CD4-positive, alpha-beta T cell treated with Interferon gamma for 1 hour (primary cell): ENCODE measurements around the gene TNP2.

Experiments used
- DNase-seq: peaks from one replicate; pipeline ENCODE4 v3.0.0-alpha.2; 2020

TNP2 gene

GRCh38 chr16:11254913-11255736, 14.0 kb downstream of the TNP2 start:
- DNase-seq: peak; percentile 69

DNA sequence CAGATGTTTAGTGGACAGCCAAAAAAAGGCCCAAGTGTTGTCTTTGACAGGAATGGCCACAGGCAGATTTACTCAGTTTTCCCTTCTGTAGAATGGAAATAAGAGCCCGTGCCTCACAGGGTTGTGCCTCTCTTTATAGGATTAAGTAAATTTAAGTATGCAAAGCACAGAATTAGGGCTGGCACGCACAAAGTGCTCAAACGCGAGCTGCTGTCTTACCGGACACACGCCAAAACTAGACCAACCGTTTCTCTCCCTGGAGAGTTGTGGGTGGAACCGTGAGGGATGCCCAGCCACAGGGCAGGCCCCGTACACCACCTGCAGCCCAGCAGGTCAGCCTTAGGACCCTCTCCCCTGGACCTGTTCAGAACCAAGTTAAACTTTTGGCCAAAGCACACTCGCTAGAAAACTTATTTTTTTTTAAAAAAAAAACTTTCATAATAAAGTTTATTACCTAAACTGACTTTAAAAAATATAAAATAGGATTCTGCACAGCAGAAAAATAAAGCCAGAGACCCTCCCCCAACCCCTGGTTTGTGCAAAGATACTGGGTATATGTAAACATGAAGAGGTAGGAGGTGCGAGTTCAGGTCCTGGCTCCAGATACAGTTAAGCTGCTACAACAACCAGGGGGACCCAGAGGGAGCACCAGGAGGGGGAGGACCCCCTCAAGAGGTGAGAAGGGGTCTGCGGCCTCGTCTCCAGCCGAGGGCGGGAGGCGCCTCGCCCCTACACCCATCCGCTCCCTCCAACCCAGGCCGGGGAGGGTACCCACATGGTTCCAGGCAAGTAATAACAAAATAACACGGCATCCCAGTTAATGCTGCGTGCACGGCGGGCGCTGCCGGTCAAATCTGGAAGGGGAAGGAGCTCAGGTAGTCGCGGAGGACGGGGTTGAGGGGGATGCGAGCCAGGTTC, 14.9 kb downstream of the TNP2 start:
- no peak for DNase-seq

DNA sequence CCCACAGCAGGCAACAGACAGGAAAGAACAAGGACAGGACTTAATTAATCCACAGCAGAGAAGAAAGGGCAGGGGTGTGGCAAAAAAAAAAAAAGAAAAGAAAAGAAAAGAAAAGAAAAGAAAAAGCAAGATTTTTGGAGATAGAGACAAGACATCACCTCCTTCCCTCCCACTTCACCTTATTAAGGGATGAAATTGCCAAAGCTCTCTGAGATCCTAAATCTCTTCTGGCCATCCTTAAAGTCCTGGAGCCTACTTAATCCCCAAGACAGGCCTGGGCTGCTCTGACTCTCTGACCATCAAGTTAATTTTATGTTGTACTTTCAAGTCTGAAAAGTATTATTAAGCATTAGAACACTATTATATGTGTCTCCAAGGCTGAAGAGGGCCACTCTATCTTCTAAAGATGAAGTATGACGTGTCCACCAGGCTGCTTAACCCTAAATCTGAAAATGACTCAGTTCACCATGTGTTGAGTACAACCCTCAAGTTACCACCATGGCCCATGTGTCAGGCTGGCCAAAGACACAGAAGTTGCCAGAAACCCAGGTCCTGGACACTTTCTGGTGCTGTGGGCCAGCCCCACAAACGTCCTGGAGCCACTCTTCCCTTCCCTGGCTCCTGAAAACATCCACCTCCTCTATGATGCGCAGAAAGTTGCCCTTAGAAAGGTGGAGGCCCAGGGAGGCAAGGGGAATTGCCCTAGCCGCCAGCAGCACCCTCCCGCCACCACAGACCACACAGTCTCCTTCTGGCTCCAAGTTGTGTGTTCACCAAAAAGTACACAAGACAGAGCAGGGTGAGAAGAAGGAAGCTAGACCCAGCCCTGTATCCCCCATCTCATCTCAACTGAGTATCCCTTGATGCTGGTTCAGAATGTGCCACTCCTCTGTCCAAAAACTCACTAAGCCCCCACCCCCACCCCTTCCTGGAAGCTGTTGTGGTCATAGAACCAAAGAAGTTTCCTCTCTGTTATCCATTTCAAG, 15.8 kb downstream of the TNP2 start:
- DNase-seq: peak; percentile 44

GRCh38 chr16:11252482-11252931, 16.6 kb downstream of the TNP2 start:
- no peak for DNase-seq

DNA sequence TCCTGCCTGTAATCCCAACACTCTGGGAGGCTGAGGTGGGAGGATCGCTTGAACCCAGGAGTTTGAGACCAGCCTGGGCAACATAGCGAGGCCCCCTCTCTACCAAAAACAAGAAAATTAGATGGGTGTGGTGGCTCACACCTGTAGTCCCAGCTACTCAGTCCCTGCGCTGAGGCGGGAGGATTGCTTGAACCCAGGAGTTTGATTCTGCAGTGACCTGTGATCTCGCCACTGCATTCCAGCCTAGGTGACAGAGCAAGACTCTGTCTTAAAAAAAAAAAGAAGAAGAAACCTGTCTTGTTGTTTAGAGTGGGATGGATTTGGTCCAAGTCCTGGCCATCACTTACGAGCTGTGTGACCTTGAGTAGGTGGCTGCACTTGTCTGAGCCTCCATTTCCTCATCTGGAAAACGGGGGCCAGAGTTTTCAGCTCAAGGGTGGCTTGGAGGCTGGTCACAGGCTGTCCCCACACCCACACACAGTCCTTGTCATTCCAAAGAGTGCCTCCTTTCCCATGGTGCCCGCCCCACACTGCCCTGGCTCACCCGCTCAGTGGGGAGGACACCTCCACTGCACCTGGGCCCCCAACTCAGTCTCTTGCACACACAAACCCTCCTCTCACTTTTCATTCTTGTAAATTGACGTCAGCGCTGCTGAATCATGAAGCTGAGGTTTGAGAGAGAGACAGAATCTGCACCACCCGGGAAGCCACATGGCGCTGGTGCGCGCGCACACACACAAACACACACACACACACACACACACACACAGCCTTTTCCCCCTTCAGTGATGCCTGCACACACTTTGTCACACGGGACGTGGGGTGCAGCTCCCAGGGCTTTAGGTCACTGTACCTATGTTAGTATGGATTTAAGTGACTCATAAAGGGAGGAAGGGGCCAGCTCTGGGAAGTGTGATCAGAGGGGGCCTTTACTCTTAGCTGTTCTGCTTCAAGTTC, 17.3 kb downstream of the TNP2 start:
- DNase-seq: peak; percentile 77

DNA sequence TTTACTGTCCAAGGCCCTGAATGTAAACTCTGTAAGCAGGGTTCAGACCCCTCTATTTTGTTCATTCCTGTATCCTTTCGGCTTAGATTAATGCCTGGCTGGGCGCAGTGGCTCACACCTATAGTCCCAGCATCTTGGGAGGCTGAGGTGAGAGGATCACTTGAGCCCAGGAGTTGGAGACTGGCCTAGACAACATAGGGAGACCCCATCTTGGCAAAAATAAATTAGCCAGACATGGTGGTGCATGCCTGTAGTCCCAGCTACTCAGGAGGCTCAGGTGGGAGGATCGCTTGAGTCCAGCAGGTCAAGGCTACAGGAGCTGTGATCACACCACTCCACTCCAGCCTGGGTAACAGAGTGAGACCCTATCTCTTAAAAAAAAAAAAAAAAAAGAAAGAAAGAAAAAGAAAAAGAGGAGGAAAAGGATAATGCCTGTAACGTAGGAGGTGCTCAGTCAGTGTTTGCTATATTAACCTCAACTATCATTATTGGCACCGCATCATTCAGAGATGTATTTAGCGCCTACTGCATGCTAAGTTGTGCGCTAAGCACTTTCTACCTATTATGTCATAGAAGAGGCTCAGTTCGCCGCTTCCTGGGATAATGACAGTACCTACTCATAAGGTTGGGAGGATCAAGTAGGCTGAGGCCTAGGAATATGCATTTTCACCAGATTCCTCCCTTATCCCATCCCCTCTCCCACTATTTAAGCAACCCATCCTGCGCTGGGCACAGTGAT, 18.2 kb downstream of the TNP2 start:
- DNase-seq: no peak

- no peak for DNase-seq
Observed at GRCh38 chr16:11250091-11250785, 18.9 kb downstream of the TNP2 start.

DNA sequence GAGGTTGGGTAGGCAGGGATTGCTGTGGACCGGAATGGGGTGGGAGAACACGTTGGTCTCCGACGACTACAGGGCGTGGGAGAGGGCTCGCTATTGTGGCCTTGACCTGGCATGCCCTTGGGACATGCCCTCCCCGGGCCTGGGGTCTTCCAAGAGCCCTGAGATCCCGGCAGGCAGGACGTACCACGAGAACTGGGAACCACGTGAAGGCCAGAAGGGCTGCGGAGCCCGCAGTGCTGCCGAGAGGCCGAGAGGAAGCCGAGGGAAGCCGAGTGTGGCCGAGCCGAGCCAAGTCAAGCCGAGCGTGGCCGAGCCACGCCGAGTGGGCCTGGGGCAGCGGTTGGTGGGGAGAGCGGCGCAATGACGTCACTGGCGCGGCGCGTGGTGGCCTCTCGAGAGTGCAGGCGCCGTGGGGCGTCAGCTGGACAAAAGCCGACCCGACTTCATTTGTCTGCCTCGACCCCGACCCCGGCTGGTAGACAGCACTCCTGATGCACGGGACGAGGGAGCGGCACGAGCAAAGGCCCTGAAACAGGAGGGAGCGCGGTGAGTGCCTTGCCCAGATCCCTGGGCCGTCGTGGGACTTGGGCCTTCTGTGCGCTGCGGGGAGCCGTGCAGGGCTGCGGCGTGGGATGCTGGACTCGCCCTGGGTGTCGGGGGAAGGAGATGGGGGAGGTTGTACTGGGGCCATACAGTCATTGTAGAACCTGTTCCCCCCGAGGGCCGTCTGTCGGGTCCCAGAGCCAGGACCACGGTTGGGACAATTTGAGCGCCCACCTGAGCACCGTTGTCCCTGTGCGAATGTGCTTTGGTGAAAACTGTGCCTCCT, 19.7 kb downstream of the TNP2 start:
- DNase-seq: no peak

DNA sequence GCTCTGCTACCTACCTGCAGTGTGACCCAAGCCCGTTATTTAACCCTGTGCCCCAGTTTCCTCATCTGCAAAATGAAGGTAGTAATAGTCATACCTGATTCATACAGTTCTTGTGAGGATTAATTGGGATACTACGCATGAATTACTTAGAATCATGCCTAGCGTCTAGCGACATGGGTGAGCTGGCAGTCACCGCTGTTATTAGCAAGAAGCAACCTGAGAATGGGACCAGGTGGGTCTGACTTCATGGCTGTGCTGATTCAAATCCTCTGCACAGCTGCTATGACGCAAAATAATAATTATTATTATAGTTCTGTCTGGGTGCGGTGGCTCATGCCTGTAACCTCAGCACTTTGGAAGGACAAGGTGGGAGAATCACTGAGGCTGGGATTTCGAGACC, 21.0 kb downstream of the TNP2 start:
- DNase-seq: no peak

DNA sequence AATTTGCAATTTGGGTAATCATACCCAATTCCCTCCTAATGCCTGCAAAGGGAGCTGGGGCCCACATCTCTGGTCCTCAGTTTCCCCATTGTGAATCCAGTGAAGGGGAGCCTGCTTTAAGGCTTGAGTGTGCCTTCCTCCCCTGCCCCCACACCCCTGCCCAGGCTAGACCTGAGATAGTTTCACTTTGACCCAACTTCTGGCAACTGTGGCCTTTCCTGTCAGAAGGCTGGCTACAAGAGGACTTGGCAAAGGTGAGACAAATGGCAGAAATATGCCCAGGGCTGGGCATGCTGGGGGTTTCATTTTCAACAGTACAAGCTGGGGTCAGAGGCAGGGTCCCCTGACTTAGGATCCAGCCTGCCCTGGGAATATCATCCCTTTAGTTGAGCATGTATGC, 23.1 kb downstream of the TNP2 start:
- no peak for DNase-seq

DNA sequence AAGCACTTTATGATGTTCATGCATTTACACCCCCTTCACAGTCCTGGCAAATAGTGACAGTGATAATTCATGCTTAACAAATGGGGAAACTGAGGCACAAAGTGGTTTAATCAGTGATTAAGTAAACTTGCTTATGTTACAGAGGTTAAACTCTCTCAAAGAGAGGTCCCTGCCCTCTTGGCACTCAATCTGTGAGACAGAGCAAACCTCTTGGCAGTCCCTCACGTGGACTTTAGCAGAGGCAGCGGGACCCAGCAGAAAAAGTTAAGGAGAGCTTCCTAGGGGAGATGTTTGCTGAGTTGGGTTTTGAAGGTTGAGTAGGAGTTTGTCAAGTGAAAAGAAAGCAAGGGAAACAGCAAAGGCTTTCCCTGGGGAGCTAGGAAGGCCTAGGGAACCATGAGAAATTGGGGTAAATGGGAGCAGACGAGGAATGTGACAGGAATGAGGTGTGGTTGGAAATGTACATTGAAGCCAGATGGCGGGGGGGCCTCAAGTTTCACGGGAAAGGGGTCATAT, 23.8 kb downstream of the TNP2 start:
- DNase-seq: no peak

DNA sequence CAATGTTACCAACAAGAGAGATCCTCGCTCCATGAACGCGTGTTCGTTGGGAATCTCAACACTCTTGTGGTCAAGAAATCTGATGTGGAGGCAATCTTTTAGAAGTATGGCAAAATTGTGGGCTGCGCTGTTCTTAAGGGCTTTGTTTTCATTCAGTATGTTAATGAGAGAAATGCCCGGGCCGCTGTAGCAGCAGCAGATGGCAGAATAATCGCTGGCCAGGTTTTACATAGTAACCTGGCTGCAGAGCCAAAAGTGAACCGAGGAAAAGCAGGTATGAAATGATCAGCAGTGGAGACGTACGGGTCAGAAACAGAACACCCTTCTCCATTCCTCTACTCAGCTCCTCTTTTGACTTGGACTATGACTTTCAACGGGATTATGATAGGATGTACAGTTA, 26.5 kb downstream of the TNP2 start:
- DNase-seq: no peak

GRCh38 chr16:11241480-11242204, 27.5 kb downstream of the TNP2 start:
- DNase-seq: no peak

DNA sequence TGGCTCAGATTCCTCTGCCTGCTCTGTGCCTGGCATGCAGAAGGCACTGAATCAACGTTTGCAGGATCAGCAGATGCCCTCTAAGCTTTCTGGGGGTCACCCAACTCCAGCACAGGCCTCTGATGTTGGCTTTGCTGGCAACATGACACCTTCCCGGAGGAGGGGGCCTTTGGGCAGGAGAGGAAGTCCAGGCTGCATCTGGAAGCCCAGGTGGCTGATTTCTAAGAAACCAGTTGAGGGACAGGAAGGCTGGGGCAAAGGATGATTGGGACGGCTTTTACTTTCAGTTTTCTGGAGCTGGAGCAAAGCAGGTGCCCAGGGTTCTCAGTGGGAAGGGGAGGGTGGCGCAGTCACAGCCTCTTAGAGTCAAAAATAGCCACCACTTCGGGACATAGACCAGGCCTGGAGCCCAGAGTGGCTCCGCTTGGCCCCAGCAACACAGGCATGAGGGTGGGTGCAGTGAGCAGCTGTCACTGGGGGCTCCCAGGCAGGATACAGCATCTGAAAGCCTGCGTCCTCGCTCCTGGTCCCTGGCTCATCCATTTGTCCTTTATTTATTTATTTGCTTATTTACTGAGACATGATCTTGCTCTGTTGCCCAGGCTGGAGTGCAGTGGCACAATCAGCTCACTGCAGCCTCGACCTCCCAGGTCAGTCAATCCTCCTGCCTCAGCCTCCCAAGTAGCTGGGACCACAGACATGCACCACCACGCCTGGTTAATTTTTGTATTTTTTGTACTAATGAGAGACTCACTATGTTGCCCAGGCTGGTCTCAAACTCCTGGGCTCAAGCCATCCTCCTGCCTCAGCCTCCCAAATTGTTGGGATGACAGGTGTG, 28.3 kb downstream of the TNP2 start:
- no peak for DNase-seq

- no peak for DNase-seq
Observed at GRCh38 chr16:11239644-11240632, 29.2 kb downstream of the TNP2 start.
